Endothelial cell of umbilical vein (primary cell): Measurements from ENCODE around the gene TLN1. TPM values are rescaled to one million over a fixed set of nuclear protein-coding genes. Genes with fewer than 3 reads are reported as not detected.

Experiments used
- BruUV-seq: library from RNA; stranded (reverse); fragments of 400-500 nt; replicated peaks from 2 replicates; lab custom pipeline; 2021; lab: Mats Ljungman, UMichigan
- CTCF ChIA-PET: fragments of 300-600, 350-600 bp; sonication (Branson Sonifier 250); formaldehyde crosslinking; loops from one replicate; lab custom pipeline; 2021; ENCODE audit warnings: antibody characterized with exemption, inconsistent platforms; lab: Charles Lee
- POLR2A ChIA-PET: fragments of 300-600, 350-600 bp; sonication (Branson Sonifier 250); formaldehyde crosslinking; loops from one replicate; lab custom pipeline; 2021; ENCODE audit warnings: antibody characterized with exemption, inconsistent platforms; lab: Charles Lee
- DNase-seq: peaks from one replicate; pipeline ENCODE4 v3.0.0-alpha.2; 2011; ENCODE audit warnings: low read depth, low spot score
- FAIRE-seq: peaks from 2 replicates; lab custom pipeline; 2011; peaks lifted over from hg19 to GRCh38; lab: Jason Lieb, UNC
- H2AFZ ChIP-seq: 2 replicates; pipeline ENCODE4 v1.6.0; 2012; ENCODE audit warnings: low read depth, low read length, control low read depth, inconsistent platforms
- H3K27ac ChIP-seq: 2 replicates; pipeline ENCODE4 v1.5.1; 2011; ENCODE audit warnings: low read depth, mild to moderate bottlenecking, control low read depth, low read length, moderate library complexity; ENCODE audit not compliant: insufficient read depth
- H3K27me3 ChIP-seq, 2 experiments: 2 replicates each; pipeline versions ENCODE4 v1.6.0 to v1.6.1; 2011; ENCODE audit warnings: low read length in 2 of 2, mixed read lengths in 1 of 2; ENCODE audit not compliant: control insufficient read depth in 2 of 2, insufficient read depth in 2 of 2
- H3K36me3 ChIP-seq, 2 experiments: 2 replicates in 1 of 2; 3 replicates in 1 of 2; pipeline ENCODE4 v1.5.1; 2011; ENCODE audit warnings: low read length in 2 of 2, mild to moderate bottlenecking in 1 of 2, moderate library complexity in 1 of 2; ENCODE audit not compliant: control insufficient read depth in 2 of 2, insufficient read depth in 2 of 2; ENCODE audit errors: extremely low read depth in 1 of 2
- H3K4me1 ChIP-seq: 3 replicates; pipeline ENCODE4 v1.5.1; 2011; ENCODE audit warnings: mild to moderate bottlenecking, low read length; ENCODE audit not compliant: control insufficient read depth, insufficient read depth; ENCODE audit errors: extremely low read depth
- H3K4me2 ChIP-seq: 2 replicates; pipeline ENCODE4 v1.6.1; 2011; ENCODE audit warnings: low read length, control low read depth, mixed read lengths; ENCODE audit not compliant: insufficient read depth
- H3K4me3 ChIP-seq, 3 experiments: fragments of 200-600 bp in 1 of 3; sonication (generic), shearing (Covaris generic) in 1 of 3; replicated peaks in 1 of 3; 2 replicates each; pipeline ENCODE4 v1.5.1; 2011 to 2016; ENCODE audit warnings: control low read depth in 3 of 3, low read length in 3 of 3, mild to moderate bottlenecking in 2 of 3, inconsistent platforms in 1 of 3, low read depth in 1 of 3, moderate library complexity in 1 of 3; ENCODE audit not compliant: insufficient read depth in 1 of 3
- H3K79me2 ChIP-seq: 2 replicates; pipeline ENCODE4 v1.6.0; 2012; ENCODE audit warnings: low read length, inconsistent platforms; ENCODE audit not compliant: control insufficient read depth, insufficient read depth
- H3K9ac ChIP-seq: replicated peaks from 2 replicates; pipeline ENCODE3; 2011; ENCODE audit warnings: low read length, control low read depth; ENCODE audit not compliant: insufficient read depth; ENCODE audit errors: extremely low read depth
- H3K9me1 ChIP-seq: replicated peaks from 3 replicates; pipeline ENCODE4 v1.6.0; 2011; ENCODE audit warnings: mild to moderate bottlenecking, low read length; ENCODE audit not compliant: control insufficient read depth, insufficient read depth; ENCODE audit errors: extremely low read depth
- H3K9me3 ChIP-seq: replicated peaks from 2 replicates; pipeline ENCODE4 v1.5.1; 2012; ENCODE audit warnings: low read length, inconsistent platforms; ENCODE audit not compliant: control insufficient read depth, insufficient read depth
- H4K20me1 ChIP-seq: replicated peaks from 2 replicates; pipeline ENCODE3; 2011; ENCODE audit warnings: mild to moderate bottlenecking, low read length; ENCODE audit not compliant: control insufficient read depth, insufficient read depth; ENCODE audit errors: extremely low read depth
- EZH2 ChIP-seq: IDR thresholded peaks from 2 replicates; pipeline ENCODE4 v1.6.1; 2012; ENCODE audit warnings: borderline replicate concordance, low read depth, mild to moderate bottlenecking, moderate library complexity, low read length, inconsistent platforms; ENCODE audit not compliant: severe bottlenecking
- FOS ChIP-seq: IDR thresholded peaks from 2 replicates; pipeline ENCODE4 v1.6.1; 2011; ENCODE audit warnings: mild to moderate bottlenecking, low read length, moderate library complexity, borderline replicate concordance; ENCODE audit not compliant: insufficient read depth
- GATA2 ChIP-seq: IDR thresholded peaks from 2 replicates; pipeline ENCODE4 v1.7.0; 2011; ENCODE audit warnings: low read depth, mild to moderate bottlenecking, moderate library complexity, mixed read lengths, low read length; ENCODE audit not compliant: insufficient read length, insufficient read depth
- JUN ChIP-seq: IDR thresholded peaks from 2 replicates; pipeline ENCODE4 v1.6.1; 2011; ENCODE audit warnings: borderline replicate concordance, low read depth; ENCODE audit not compliant: insufficient read length, insufficient read depth
- MYC ChIP-seq: IDR thresholded peaks from one replicate; pipeline ENCODE4 v1.6.1; 2011; ENCODE audit warnings: mild to moderate bottlenecking, low read depth, low read length
- POLR2A ChIP-seq: IDR thresholded peaks from 2 replicates; pipeline ENCODE4 v1.6.1; 2012; ENCODE audit warnings: low read depth, mild to moderate bottlenecking, control low read depth, low read length
- POLR2AphosphoS5 ChIP-seq: IDR thresholded peaks from 2 replicates; pipeline ENCODE4 v1.6.1; 2012; ENCODE audit warnings: low read depth, mild to moderate bottlenecking, control low read depth, low read length, moderate library complexity; ENCODE audit not compliant: insufficient read depth
- dilution Hi-C: fragments of 300-500 bp; cut with MboI; formaldehyde crosslinking; loops from one replicate; pipeline ENCODE4 v1.15.0; 2019; ENCODE audit warnings: low sequenced_read_pairs; ENCODE audit not compliant: extremely low pct_ligation_motif_present
- intact Hi-C: fragments of 100-400 bp; cut with micrococcal nuclease; formaldehyde crosslinking; loops from one replicate; pipeline ENCODE4 v1.10.0; 2022
- polyA plus RNA-seq, 4 experiments: library from polyadenylated mRNA; depleted of rRNA in 3 of 4; stranded (reverse) in 3 of 4; unstranded in 1 of 4; fragments of >200 nt; gene quantifications; 2 replicates each; pipeline versions ENCODE4 v1.2.1 to v1.2.3, GENCODE V29; 2011 to 2012; ENCODE audit warnings: missing spikeins in 1 of 4
- total RNA-seq: library from RNA; stranded (reverse); gene quantifications from 2 replicates; pipeline ENCODE4 v1.2.3, GENCODE V29; 2021
- TF ChIP-seq, protein P1 (sequence below): IDR thresholded peaks from 2 replicates; pipeline ENCODE4 v1.6.1; 2011; ENCODE audit not compliant: insufficient read depth, insufficient read length
- TF ChIP-seq, protein P2 (sequence below), 2 donors: IDR thresholded peaks; 1 replicate in 1 of 2; 2 replicates in 1 of 2; pipeline ENCODE4 v1.5.1; 2011; ENCODE audit warnings: low read length in 2 of 2, mild to moderate bottlenecking in 2 of 2, moderate library complexity in 2 of 2, control low read depth in 1 of 2, inconsistent platforms in 1 of 2, low read depth in 1 of 2; ENCODE audit not compliant: insufficient read depth in 1 of 2; ENCODE audit errors: extremely low read depth in 1 of 2

The TLN1 gene
- total and polyA plus RNA-seq, 2 donors (not counting 3 experiments of a cell fraction or from before 2014, with no cell fraction given) = 120 to 450 TPM

DNA sequence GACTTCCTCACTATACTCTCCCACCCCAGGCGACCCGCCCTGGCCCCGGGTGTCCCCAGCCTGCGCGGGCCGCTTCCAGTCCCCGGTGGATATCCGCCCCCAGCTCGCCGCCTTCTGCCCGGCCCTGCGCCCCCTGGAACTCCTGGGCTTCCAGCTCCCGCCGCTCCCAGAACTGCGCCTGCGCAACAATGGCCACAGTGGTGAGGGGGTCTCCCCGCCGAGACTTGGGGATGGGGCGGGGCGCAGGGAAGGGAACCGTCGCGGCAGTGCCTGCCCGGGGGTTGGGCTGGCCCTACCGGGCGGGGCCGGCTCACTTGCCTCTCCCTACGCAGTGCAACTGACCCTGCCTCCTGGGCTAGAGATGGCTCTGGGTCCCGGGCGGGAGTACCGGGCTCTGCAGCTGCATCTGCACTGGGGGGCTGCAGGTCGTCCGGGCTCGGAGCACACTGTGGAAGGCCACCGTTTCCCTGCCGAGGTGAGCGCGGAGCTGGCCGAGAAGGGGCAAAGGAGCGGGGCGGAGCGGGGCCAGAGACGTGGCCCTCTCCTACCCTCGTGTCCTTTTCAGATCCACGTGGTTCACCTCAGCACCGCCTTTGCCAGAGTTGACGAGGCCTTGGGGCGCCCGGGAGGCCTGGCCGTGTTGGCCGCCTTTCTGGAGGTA, 56.1 kb downstream of the TLN1 start:
- CTCF ChIA-PET = interaction anchor here (0.9 to 2.3 kb wide), 9 partner anchors 9 to 72 kb away, joined by 3 to 15 read pairs (median 4); partner anchors contain the start of genes ARHGEF39, CCDC107, RMRP and TPM2
- POLR2A ChIA-PET = interaction anchor here (0.6 kb wide), 1 partner anchor 15 kb away, joined by 5 read pairs; no protein-coding TSS in a partner anchor
- DNase-seq = peak; percentile 42
- Histone ChIP-seq H3K36me3 (no peaks in the 10 kb centered on the region), H3K79me2 (no peaks in the 10 kb centered on the region), H3K4me1 (peaks cover 5% of the 10 kb centered on the region), H3K9me1 (no peaks in the 10 kb centered on the region), H4K20me1 (no peaks in the 10 kb centered on the region), H3K9ac (peak overlapping the region; percentile 46), H3K4me2 (peak overlapping the region; percentile 61), H3K4me3 (peak overlapping the region; percentile 34 to 43 (median 40)), H3K9me3 (no peaks in the 10 kb centered on the region), H2AFZ (peak overlapping the region; percentile 96), H3K27me3 (peaks cover 3 to 11% of the 10 kb centered on the region in 2 experiments), H3K27ac (no peak overlapping the region)
- FAIRE-seq = no peak
- intact Hi-C loops = no loop called here
- dilution Hi-C loops = no loop called here
- no TSS peak for BruUV-seq
- no peak for TF ChIP-seq JUN
- TF ChIP-seq, protein P1, sequence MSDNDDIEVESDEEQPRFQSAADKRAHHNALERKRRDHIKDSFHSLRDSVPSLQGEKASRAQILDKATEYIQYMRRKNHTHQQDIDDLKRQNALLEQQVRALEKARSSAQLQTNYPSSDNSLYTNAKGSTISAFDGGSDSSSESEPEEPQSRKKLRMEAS = peak; percentile 48

DNA sequence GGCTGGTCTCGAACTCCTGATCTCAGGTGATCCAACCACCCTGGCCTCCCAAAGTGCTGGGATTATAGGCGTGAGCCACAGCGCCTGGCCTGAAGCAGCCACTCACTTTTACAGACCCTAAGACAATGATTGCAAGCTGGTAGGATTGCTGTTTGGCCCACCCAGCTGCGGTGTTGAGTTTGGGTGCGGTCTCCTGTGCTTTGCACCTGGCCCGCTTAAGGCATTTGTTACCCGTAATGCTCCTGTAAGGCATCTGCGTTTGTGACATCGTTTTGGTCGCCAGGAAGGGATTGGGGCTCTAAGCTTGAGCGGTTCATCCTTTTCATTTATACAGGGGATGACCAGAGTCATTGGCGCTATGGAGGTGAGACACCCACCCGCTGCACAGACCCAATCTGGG, 56.8 kb downstream of the TLN1 start:
- no TSS peak for BruUV-seq
- H3K4me1 ChIP-seq = peaks cover 5% of the 10 kb centered on the region
- H3K9ac ChIP-seq = no peak overlapping the region
- H3K27ac ChIP-seq = no peak overlapping the region
- no peaks in the 10 kb centered on the region for H4K20me1 ChIP-seq
- peak; percentile 50 for FAIRE-seq
- no peaks in the 10 kb centered on the region for H3K9me1 ChIP-seq
- H3K79me2 ChIP-seq = no peaks in the 10 kb centered on the region
- peak overlapping the region; percentile 96 for H2AFZ ChIP-seq
- dilution Hi-C loops = no loop called here
- no peak for TF ChIP-seq EZH2
- TF ChIP-seq, protein P2, sequence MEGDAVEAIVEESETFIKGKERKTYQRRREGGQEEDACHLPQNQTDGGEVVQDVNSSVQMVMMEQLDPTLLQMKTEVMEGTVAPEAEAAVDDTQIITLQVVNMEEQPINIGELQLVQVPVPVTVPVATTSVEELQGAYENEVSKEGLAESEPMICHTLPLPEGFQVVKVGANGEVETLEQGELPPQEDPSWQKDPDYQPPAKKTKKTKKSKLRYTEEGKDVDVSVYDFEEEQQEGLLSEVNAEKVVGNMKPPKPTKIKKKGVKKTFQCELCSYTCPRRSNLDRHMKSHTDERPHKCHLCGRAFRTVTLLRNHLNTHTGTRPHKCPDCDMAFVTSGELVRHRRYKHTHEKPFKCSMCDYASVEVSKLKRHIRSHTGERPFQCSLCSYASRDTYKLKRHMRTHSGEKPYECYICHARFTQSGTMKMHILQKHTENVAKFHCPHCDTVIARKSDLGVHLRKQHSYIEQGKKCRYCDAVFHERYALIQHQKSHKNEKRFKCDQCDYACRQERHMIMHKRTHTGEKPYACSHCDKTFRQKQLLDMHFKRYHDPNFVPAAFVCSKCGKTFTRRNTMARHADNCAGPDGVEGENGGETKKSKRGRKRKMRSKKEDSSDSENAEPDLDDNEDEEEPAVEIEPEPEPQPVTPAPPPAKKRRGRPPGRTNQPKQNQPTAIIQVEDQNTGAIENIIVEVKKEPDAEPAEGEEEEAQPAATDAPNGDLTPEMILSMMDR (IDR thresholded peaks at IDR 0.05; ENCODE audit: extremely low read depth in 1 of 2, insufficient read depth in 1 of 2, low read depth in 1 of 2, low read length in 2 of 2) = no peak
- TF ChIP-seq, protein P1 = no peak
- no peak for TF ChIP-seq POLR2AphosphoS5
- TF ChIP-seq FOS = no peak
- no peak for TF ChIP-seq JUN
- TF ChIP-seq POLR2A = no peak
- no peak for TF ChIP-seq GATA2
- TF ChIP-seq MYC = no peak
- intact Hi-C loops = no loop called here
- peak overlapping the region; percentile 61 for H3K4me2 ChIP-seq
- H3K27me3 ChIP-seq = peaks cover 3 to 11% of the 10 kb centered on the region in 2 experiments
- CTCF ChIA-PET = interaction anchor here (0.9 to 2.3 kb wide), 9 partner anchors 8 to 72 kb away, joined by 3 to 15 read pairs (median 4); partner anchors contain the start of genes ARHGEF39, CCDC107, RMRP and TPM2
- H3K36me3 ChIP-seq = no peaks in the 10 kb centered on the region
- POLR2A ChIA-PET = interaction anchor here (0.6 kb wide), 1 partner anchor 15 kb away, joined by 5 read pairs; no protein-coding TSS in a partner anchor
- H3K4me3 ChIP-seq = peak overlapping the region in 1 of 3 experiments; percentile 40
- DNase-seq = no peak
- no peaks in the 10 kb centered on the region for H3K9me3 ChIP-seq
